Natural killer cell (primary cell): ENCODE data around the gene TPRX2. TPM values are rescaled to one million over a fixed set of nuclear protein-coding genes. Genes with fewer than 3 reads are reported as not detected.

Experiments used
- ATAC-seq, 3 donors: fragments of 150-1000 bp in 2 of 3; fragments of 200-7000 bp in 1 of 3; cut with Tn5 transposase; 1 replicate in 1 of 3; 2 replicates in 2 of 3; pipeline ENCODE4 v1.10.0; 2021; ENCODE audit warnings: mild to moderate bottlenecking in 2 of 3, moderate library complexity in 2 of 3
- DNase-seq, 2 donors: peaks; one replicate each; pipeline versions ENCODE4 v3.0.0 to v3.0.0-alpha.2; 2013 to 2021; ENCODE audit warnings: mixed read lengths in 1 of 2
- H3K27ac ChIP-seq: one replicate; pipeline ENCODE4 v1.5.1; 2013; ENCODE audit warnings: mild to moderate bottlenecking, low read length
- H3K27me3 ChIP-seq: one replicate; pipeline ENCODE4 v1.6.1; 2013; ENCODE audit warnings: low read length; ENCODE audit not compliant: control insufficient read depth, insufficient read depth
- H3K36me3 ChIP-seq: one replicate; pipeline ENCODE4 v1.6.1; 2013; ENCODE audit warnings: low read length; ENCODE audit not compliant: control insufficient read depth, insufficient read depth
- H3K4me1 ChIP-seq: one replicate; pipeline ENCODE4 v1.6.1; 2013; ENCODE audit warnings: low read length; ENCODE audit not compliant: control insufficient read depth, insufficient read depth
- H3K4me3 ChIP-seq: one replicate; pipeline ENCODE4 v1.5.1; 2013; ENCODE audit warnings: low read length
- H3K9me3 ChIP-seq: one replicate; pipeline ENCODE4 v1.6.1; 2013; ENCODE audit warnings: low read length; ENCODE audit not compliant: control insufficient read depth, insufficient read depth
- H3K27ac Mint-ChIP-seq, 2 donors: one replicate each; pipeline ENCODE4 v1.8.0; 2022; ENCODE audit warnings: mild to moderate bottlenecking in 2 of 2, mixed read lengths in 2 of 2, moderate library complexity in 1 of 2
- H3K27me3 Mint-ChIP-seq, 2 donors: one replicate each; pipeline ENCODE4 v1.8.0; 2022; ENCODE audit warnings: low read depth in 2 of 2, mixed read lengths in 2 of 2
- H3K36me3 Mint-ChIP-seq: one replicate; pipeline ENCODE4 v1.8.0; 2022; ENCODE audit warnings: mixed read lengths
- H3K4me1 Mint-ChIP-seq, 2 donors: one replicate each; pipeline ENCODE4 v1.8.0; 2022; ENCODE audit warnings: mixed read lengths in 2 of 2
- H3K4me3 Mint-ChIP-seq: one replicate; pipeline ENCODE4 v1.8.0; 2022; ENCODE audit warnings: mild to moderate bottlenecking, moderate library complexity, mixed read lengths
- H3K9me3 Mint-ChIP-seq, 2 donors: one replicate each; pipeline ENCODE4 v1.8.0; 2022; ENCODE audit warnings: mixed read lengths in 2 of 2
- WGBS: methylation state at CpG from one replicate; pipeline ENCODE4 v1.1.7; 2013; ENCODE audit warnings: missing lambda C conversion rate; ENCODE audit not compliant: insufficient coverage; 5-methylcytosine and 5-hydroxymethylcytosine counted together
- intact Hi-C: fragments of 100-400 bp; cut with micrococcal nuclease; formaldehyde crosslinking; loops from one replicate; pipeline ENCODE4 v1.14.2; 2022
- total RNA-seq, 4 donors: library from RNA; stranded (reverse); fragments of 120-200 nt in 1 of 4; gene quantifications; one replicate each; pipeline versions ENCODE4 v1.2.3 to v1.2.4, GENCODE V29; 2013 to 2022
- TF ChIP-seq, protein P1 (sequence below): fragments of 200-600 bp; IDR thresholded peaks from one replicate; pipeline ENCODE4 v1.8.0; 2022; ENCODE audit warnings: antibody characterized with exemption

The TPRX2 gene
- total RNA-seq, 3 donors from 2014 or later (not counting 1 experiment from before 2014, with no cell fraction given): not detected

DNA sequence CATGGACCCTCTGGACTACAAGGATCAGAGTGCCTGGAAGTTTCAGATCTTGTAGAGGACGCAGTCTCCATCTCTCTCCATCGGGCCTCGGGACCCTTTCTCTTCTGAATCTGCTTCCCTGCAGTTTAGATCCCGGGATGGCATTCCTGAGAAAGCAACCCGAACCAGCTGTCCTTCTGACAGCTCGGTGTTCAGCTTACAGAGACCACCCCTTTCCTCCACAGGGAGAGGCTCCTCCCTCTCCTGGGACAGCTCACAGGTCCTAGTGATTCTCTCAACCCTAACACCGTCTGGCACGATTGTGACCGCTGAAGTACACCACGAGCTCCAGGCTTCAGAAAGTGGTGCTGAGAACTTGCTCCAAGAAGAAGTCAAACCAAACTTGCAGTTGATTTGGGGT lies 19.1 kb upstream of the TPRX2 start:
- Mint-ChIP-seq H3K27me3 (peaks cover 0 to 10% of the 10 kb centered on the region in 2 donors), H3K4me1 (no peaks in the 10 kb centered on the region), H3K4me3 (no peak overlapping the region), H3K9me3 (no peaks in the 10 kb centered on the region), H3K36me3 (no peaks in the 10 kb centered on the region), H3K27ac (no peak overlapping the region)
- Histone ChIP-seq H3K4me3 (no peak overlapping the region), H3K4me1 (no peaks in the 10 kb centered on the region), H3K9me3 (no peaks in the 10 kb centered on the region), H3K27ac (no peak overlapping the region), H3K36me3 (no peaks in the 10 kb centered on the region), H3K27me3 (no peaks in the 10 kb centered on the region)
- TF ChIP-seq, protein P1, sequence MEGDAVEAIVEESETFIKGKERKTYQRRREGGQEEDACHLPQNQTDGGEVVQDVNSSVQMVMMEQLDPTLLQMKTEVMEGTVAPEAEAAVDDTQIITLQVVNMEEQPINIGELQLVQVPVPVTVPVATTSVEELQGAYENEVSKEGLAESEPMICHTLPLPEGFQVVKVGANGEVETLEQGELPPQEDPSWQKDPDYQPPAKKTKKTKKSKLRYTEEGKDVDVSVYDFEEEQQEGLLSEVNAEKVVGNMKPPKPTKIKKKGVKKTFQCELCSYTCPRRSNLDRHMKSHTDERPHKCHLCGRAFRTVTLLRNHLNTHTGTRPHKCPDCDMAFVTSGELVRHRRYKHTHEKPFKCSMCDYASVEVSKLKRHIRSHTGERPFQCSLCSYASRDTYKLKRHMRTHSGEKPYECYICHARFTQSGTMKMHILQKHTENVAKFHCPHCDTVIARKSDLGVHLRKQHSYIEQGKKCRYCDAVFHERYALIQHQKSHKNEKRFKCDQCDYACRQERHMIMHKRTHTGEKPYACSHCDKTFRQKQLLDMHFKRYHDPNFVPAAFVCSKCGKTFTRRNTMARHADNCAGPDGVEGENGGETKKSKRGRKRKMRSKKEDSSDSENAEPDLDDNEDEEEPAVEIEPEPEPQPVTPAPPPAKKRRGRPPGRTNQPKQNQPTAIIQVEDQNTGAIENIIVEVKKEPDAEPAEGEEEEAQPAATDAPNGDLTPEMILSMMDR: no peak
- WGBS: 60% methylated on average over 10 of the region's 10 CpGs
- no peak for ATAC-seq
- intact Hi-C loops: no loop called here
- no peak for DNase-seq

DNA sequence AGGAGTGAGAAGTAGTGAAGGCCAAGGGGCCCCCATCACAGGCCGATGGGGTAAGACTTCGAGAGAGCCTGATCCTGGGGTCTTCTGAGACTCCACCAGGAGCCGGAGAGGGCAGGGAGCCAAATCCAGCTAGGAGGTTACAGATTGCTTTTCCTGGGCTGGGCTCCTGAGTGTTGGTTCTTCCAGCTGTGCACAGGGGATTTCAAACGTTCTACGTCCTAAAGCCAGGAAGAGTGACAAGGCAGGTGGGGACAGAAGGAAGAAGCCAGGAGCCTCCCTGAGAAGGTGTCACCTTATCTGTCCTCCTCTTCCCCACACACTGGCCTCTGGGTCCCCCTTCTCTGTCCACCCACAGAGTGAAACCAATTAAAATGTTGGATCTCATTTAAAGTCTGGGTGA lies 16.1 kb upstream of the TPRX2 start:
- Histone ChIP-seq H3K4me1 (no peaks in the 10 kb centered on the region), H3K4me3 (no peak overlapping the region), H3K36me3 (no peaks in the 10 kb centered on the region), H3K9me3 (no peaks in the 10 kb centered on the region), H3K27ac (no peak overlapping the region), H3K27me3 (no peaks in the 10 kb centered on the region)
- H3K27me3 Mint-ChIP-seq: peaks cover 6 to 14% of the 10 kb centered on the region in 2 donors
- H3K9me3 Mint-ChIP-seq: no peaks in the 10 kb centered on the region
- H3K4me1 Mint-ChIP-seq: no peaks in the 10 kb centered on the region
- TF ChIP-seq, protein P1: no peak
- DNase-seq: no peak
- ATAC-seq: no peak
- intact Hi-C loops: no loop called here
- 66% methylated on average over 5 of the region's 5 CpGs for WGBS
- H3K4me3 Mint-ChIP-seq: no peak overlapping the region
- H3K36me3 Mint-ChIP-seq: no peaks in the 10 kb centered on the region
- no peak overlapping the region for H3K27ac Mint-ChIP-seq

DNA sequence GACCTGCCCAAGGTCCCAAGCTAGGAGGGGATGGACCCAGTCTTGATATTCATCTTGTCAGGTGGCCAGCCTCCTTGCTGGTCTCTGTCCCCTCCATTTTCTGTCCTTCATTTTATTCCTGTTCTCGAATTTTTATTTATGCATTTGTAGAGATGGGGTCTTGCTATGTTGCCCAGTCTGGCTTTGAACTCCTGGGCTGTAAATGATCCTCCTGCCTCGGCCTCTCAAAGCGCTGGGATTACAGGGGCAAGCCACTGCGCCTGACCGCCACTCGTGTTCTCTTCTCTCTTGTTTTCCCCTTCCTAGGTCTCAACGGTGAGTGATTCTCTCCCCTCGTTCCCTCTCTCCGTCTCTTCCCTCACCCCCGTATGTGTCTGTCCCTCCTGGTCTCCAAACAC lies 10.6 kb upstream of the TPRX2 start:
- H3K27me3 Mint-ChIP-seq: peaks cover 33 to 48% of the 10 kb centered on the region in 2 donors
- peaks cover 8 to 12% of the 10 kb centered on the region in 2 donors for H3K4me1 Mint-ChIP-seq
- TF ChIP-seq, protein P1: no peak
- ATAC-seq (no peak), DNase-seq (no peak)
- no peak overlapping the region for H3K27ac Mint-ChIP-seq
- Histone ChIP-seq H3K4me1 (peaks cover 7% of the 10 kb centered on the region), H3K4me3 (no peak overlapping the region), H3K9me3 (no peaks in the 10 kb centered on the region), H3K36me3 (no peaks in the 10 kb centered on the region), H3K27me3 (peaks cover 10% of the 10 kb centered on the region), H3K27ac (no peak overlapping the region)
- H3K9me3 Mint-ChIP-seq: no peaks in the 10 kb centered on the region
- WGBS: 62% methylated on average over 10 of the region's 10 CpGs
- no peak overlapping the region for H3K4me3 Mint-ChIP-seq
- no peaks in the 10 kb centered on the region for H3K36me3 Mint-ChIP-seq
- intact Hi-C loops: no loop called here

DNA sequence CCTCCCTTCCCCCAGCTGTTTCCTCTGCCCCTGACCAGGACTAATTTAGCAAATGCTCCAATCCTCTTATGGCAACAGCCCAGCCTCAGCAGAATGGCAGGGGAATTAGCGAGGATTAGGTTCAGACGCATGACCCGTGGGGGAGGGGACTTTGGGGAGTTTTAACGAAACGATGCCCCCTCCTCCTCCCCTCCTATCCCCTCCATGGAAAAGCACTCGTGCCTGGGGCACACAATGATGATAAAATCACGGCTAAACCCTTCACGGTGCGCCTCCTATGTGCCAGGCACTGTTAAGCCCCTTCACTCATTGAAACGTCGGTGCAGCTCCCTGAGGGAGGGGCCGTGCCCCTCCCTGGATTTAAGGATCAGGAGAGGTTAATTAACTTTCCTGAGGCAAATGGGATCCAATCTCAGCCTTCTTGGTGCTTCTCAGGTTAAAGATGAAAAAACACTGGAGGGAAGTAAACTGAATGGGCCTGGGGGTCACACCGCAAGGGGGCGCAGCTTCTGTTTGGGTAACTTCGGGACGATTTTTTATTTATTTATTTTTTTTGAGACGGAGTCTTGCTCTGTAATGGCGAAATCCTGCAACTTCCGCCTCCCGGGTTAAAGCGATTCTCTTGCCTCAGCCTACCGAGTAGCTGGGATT lies 10.1 kb upstream of the TPRX2 start:
- H3K4me1 ChIP-seq: peaks cover 7% of the 10 kb centered on the region
- intact Hi-C loops: no loop called here
- no peaks in the 10 kb centered on the region for H3K36me3 ChIP-seq
- H3K4me1 Mint-ChIP-seq: peaks cover 8 to 12% of the 10 kb centered on the region in 2 donors
- no peaks in the 10 kb centered on the region for H3K9me3 Mint-ChIP-seq
- peak overlapping the region; percentile 49 for H3K4me3 Mint-ChIP-seq
- DNase-seq (peak in 1 of 2 donors; percentile 46), ATAC-seq (no peak)
- peak overlapping the region in 1 of 2 donors; percentile 48 for H3K27ac Mint-ChIP-seq
- no peak overlapping the region for H3K4me3 ChIP-seq
- H3K27ac ChIP-seq: no peak overlapping the region
- H3K27me3 Mint-ChIP-seq: peaks cover 34 to 52% of the 10 kb centered on the region in 2 donors
- TF ChIP-seq, protein P1: peak; percentile 23
- WGBS: 5% methylated on average over 17 of the region's 22 CpGs
- no peaks in the 10 kb centered on the region for H3K9me3 ChIP-seq
- no peaks in the 10 kb centered on the region for H3K36me3 Mint-ChIP-seq
- peaks cover 10% of the 10 kb centered on the region for H3K27me3 ChIP-seq
